GM12878 (cell line): ENCODE results near the gene C2orf74. TPM values are rescaled to one million over a fixed set of nuclear protein-coding genes. Genes with fewer than 3 reads are reported as not detected.

Experiments
- E2F4 ChIP-seq: IDR thresholded peaks from 2 replicates; pipeline ENCODE4 v1.6.1; 2012; ENCODE audit warnings: low read depth, low read length, improper control_type of control experiment
- FOS ChIP-seq: IDR thresholded peaks from 3 replicates; pipeline ENCODE4 v1.6.1; 2011; ENCODE audit warnings: borderline replicate concordance; ENCODE audit not compliant: insufficient read length; ENCODE audit errors: extremely low read depth
- NFYB ChIP-seq: IDR thresholded peaks from 2 replicates; pipeline ENCODE4 v1.6.1; 2011; ENCODE audit warnings: low read depth, mild to moderate bottlenecking, low read length, improper control_type of control experiment, moderate library complexity; ENCODE audit not compliant: insufficient read depth
- PBX3 ChIP-seq: IDR thresholded peaks from 2 replicates; pipeline ENCODE4 v1.6.1; 2011; ENCODE audit warnings: mild to moderate bottlenecking, low read depth, low read length, moderate library complexity; ENCODE audit not compliant: insufficient replicate concordance
- STAT3 ChIP-seq: IDR thresholded peaks from 2 replicates; pipeline ENCODE4 v1.6.1; 2011; ENCODE audit warnings: low read depth, low read length, improper control_type of control experiment
- TCF3 ChIP-seq: IDR thresholded peaks from 2 replicates; pipeline ENCODE4 v1.6.1; 2012; ENCODE audit warnings: low read depth, mild to moderate bottlenecking, low read length, borderline replicate concordance; ENCODE audit not compliant: insufficient read depth
- ZNF687 ChIP-seq: fragments of 450-650 bp; IDR thresholded peaks from 2 replicates; pipeline ENCODE4 v1.6.1; 2017; ENCODE audit warnings: mild to moderate bottlenecking, moderate library complexity
- polyA plus RNA-seq, 11 experiments: library from polyadenylated mRNA; depleted of rRNA in 4 of 11; unstranded in 6 of 11; stranded (reverse) in 5 of 11; fragments of >200 nt; fragmentation: Nextera tagmentation in 4 of 11; fragmentation: Illumina TruSeq in 1 of 11; extraction: Ambion mirVana in 4 of 11; extraction: Trizol in 1 of 11; gene quantifications; 1 replicate in 1 of 11; 2 replicates in 10 of 11; pipeline versions ENCODE4 v1.2.1 to v1.2.3, GENCODE V29; 2011 to 2016; ENCODE audit warnings: inconsistent platforms in 2 of 11, missing spikeins in 2 of 11, low read depth in 1 of 11
- total RNA-seq, 4 experiments: library from RNA; depleted of rRNA in 3 of 4; stranded (reverse); fragments of >200 nt in 3 of 4; fragmentation: Illumina TruSeq in 1 of 4; extraction: Trizol in 1 of 4; gene quantifications; 2 replicates each; pipeline versions ENCODE4 v1.2.1 to v1.2.3, GENCODE V29; 2013 to 2021

Gene C2orf74
- total and polyA plus RNA-seq, 10 of the 15 experiments (the other 5 are each of a cell fraction or from before 2014, with no cell fraction given) = 3.8 to 25.0 (median 15.2) TPM

- TF ChIP-seq E2F4 (no peak), NFYB (no peak), TCF3 (no peak), PBX3 (no peak), FOS (no peak), ZNF687 (no peak), STAT3 (no peak)
These were observed 21.8 kb downstream of the C2orf74 start (continued) for GRCh38 chr2:61183795-61184194.
